Measurements from ENCODE around the gene KCNJ6.

The KCNJ6 gene

DNA sequence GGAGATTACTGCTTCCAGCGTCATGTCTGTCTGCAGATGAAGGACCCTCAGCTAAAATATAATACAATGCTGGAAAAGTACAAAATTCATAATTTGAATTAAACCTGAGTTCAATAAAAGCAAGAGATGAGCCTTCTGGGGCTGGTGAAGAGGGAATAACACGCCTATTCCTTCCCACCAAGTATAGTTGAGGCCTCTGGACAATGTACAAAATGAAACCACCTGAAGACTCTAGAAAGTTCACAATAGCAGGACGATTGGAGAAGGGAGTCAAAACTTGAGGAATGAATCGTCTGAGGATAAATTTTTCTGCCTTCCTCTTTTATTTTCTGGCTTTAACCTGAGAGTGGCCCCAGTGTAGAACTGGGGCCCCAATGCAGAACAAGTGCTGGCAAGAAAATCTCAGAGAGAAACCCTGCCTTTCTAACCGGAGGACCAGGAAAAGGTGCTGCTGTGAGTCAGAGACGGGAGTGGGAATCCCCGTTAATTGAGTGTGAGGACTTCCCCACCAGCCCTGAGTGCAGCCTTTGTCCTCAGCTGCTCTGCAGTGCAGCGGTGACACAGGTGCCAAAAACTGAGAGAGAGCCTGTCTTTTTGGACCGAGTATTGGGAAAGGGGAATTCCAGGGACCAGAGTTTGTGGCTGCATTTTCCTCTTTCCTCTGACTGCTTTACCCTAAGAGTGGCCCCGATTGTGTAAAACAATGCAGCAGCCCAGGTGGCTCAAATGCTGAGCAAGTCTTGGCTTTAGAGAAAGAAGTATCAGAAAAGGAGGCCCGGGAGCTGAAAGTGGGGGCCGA lies 284.7 kb downstream of the KCNJ6 start:
- DNase-seq, result no peak

DNA sequence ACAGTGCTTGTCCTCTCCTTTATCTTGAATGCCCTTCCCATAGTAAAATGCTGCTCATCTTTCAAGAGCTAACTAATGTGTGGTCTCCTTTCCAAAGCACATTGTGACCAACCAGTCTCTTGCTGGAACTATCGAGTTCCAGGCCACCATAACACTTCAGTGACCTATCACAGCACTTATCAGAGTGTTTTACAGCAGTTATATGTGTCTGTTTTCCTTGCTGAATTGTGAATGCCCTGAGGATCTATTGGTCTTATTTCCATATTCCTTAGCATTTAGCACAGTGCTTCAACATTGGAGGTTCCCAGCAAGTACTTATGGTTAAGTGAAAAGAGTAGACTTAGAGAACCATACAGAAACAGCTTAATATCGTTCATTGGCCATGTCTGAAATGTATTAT lies 285.4 kb downstream of the KCNJ6 start:
- no peak for DNase-seq

GRCh38 chr21:37628362-37628761 lies 287.9 kb downstream of the KCNJ6 start:
- DNase-seq, result no peak

DNA sequence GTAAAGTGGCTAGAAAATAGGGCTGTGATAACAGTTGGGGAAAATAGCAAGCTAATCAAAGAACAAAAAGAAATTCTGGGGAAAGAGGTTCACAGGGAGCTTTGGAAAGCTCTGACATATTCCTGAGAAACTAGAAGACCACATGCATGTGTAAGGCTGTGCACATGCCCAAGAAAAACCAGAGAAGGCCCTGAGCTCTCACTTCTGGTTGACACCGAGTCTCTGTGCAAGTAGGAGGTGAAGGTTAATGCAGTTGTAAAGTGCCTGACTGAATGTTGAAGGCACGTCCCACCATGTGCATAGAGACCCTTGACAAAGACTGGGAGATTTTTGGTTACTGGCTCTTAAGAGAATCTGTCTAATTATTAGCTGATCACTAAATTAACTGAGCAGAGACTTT lies 288.7 kb downstream of the KCNJ6 start:
- DNase-seq, result no peak

- DNase-seq, result no peak
Measured at GRCh38 chr21:37627074-37627473, 289.2 kb downstream of the KCNJ6 start.

GRCh38 chr21:37626320-37626719 lies 289.9 kb downstream of the KCNJ6 start:
- no peak for DNase-seq

GRCh38 chr21:37623689-37624088 lies 292.6 kb downstream of the KCNJ6 start:
- DNase-seq, result no peak

- DNase-seq, result no peak
Measured at GRCh38 chr21:37623183-37623582, 293.1 kb downstream of the KCNJ6 start.

GRCh38 chr21:37622755-37623154 lies 293.5 kb downstream of the KCNJ6 start:
- DNase-seq, result no peak

DNA sequence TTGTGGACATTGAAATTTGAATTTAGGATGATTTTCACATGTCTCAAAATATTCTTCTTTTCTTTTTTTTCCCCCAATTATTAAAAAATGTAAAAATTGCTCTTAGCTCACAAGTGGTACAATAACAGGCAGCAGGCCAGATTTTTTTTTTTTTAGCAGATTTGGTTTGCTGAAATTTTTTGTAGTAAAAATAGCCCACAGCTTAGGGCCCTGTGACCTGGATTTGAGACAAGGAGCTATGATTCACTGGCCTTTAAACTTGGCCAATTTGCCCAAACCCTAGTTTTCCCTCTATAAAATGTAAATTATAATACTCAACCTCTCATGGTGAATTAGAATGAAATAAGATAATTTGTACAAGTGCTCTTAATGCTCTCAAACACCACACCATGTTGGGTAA lies 295.9 kb downstream of the KCNJ6 start:
- DNase-seq, result no peak

DNA sequence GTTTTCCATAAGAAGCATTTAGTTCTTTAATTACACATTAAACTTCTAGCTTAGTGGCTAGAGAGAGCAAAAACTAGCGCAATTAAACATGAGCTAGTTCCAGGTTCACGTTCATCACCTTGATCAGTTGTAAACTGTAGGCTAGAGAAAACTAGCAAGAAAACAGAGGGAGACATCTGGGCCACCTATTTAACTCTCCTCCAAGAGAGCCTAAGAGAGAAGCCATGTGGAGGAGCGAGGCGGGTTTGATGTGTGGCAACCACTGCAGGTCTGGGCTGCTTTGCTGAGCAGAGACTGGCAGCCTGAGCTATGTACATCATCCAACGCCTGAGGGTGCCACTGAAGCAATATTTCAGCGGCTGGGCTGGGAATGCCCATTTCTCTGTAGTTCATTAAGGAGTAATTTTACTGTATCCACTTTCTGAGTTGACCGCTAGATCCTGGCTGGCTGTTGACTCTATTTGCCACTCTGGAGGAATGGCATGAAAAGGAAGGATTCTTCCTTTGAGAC lies 296.7 kb downstream of the KCNJ6 start:
- DNase-seq, result no peak

DNA sequence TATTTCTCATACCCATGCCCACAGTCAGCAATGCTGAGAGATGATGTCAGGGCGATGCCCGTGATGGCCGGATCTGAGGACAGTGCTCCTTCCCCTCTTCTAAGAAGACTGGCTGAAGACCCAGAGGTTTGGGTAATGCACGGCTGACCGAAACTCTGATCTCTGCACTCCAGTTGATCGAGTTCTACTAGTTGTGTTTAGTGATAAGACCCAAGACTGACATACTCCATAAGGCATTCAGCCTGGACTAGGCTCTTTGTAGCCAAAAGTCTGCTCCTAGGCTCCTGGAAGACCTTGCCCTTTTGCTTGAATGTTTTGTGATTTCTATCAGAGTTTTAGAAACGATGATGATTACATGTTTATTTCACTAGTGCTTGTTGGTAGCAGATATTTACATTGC lies 298.2 kb downstream of the KCNJ6 start:
- DNase-seq, result no peak

- DNase-seq, result no peak
Measured at GRCh38 chr21:37615962-37616361, 300.3 kb downstream of the KCNJ6 start.

DNA sequence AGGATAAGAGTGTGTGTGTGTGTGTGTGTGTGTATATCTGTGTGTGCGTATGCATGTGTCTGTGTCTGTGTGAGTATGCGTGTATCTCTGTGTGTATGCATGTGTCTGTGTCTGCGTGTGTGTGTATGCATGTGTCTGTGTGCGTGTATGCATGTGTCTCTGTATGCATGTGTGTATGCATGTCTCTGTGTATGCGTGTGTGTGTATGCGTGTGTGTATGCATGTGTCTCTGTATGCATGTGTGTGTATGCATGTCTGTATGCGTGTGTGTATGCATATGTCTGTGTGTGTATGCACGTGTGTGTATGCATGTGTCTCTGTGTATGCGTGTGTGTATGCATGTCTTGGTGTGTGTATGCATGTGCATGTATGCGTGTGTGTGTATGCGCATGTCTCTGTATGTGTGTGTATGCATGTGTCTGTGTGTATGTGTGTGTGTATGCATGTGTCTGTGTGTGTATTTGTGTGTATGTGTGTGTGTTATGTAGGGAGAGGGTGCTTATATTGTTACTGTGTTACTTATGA lies 301.8 kb downstream of the KCNJ6 start:
- no peak for DNase-seq

- DNase-seq, result no peak
Measured at GRCh38 chr21:37607081-37607480, 309.2 kb downstream of the KCNJ6 start.

GRCh38 chr21:37606549-37606948 lies 309.7 kb downstream of the KCNJ6 start:
- no peak for DNase-seq

GRCh38 chr21:37605006-37605405 lies 311.3 kb downstream of the KCNJ6 start:
- DNase-seq, result no peak

- no peak for DNase-seq
Measured at GRCh38 chr21:37603129-37603528, 313.1 kb downstream of the KCNJ6 start.

DNA sequence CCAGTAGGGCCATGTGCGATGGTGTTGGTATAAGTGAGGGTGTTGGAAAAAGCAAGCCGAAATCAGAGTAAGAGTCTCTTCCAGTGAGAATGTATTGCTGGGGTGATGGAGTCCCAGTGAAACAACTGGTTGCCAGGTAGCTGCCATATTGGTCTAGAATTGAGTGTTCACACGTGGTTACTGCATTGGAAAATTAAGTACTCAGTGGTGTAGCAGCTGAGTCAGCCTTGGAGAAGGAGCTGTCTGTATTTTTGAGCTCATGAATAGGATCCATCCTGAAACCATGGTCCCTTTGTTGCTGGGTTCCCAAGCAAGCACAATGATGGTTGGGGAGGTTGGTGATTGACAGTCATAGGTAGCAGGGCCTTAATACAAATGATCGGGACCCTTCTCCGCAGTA lies 314.3 kb downstream of the KCNJ6 start:
- no peak for DNase-seq

DNA sequence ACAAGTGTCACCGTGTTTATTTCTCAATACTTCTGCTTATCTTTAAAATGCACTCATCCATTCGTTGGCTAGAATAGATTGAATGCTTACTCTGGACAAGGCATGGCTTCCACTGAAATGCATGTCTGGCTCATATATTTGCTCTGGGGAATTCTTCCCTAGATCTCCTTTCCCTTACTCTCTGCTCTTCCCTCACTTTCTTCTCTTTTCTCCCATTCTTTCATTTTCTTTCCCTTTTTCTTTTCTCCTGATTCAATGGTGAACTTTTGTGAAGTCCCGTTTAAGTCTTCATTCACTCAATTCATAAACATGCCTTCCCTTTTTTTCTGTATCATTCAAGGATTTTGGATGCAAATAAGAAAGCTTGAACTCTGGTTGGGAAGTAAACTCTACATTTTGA lies 315.2 kb downstream of the KCNJ6 start:
- no peak for DNase-seq

- DNase-seq, result no peak
Measured at GRCh38 chr21:37595944-37596343, 320.3 kb downstream of the KCNJ6 start.

- DNase-seq, result no peak
Measured at GRCh38 chr21:37594472-37594951, 321.7 kb downstream of the KCNJ6 start.

- DNase-seq, result no peak
Measured at GRCh38 chr21:37593740-37594471, 322.4 kb downstream of the KCNJ6 start.

DNA sequence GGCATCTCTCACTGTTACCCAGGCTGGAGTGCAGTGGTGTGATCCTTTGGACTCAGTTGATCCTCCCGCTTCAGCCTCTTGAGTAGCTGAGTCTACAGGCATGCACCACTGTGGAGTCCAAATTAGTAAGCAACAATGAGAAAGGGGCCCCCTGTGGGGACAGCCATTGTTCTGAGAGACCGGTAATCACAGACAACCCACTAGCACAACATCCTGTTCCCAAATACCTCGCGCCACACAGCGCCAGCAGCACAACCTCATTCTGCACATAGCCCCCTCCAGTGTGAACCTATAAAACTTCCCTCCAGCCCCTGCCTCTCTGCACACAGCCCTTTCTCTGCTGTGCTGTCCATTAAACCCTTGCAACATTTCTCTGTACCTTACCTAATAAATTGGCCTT lies 323.2 kb downstream of the KCNJ6 start:
- no peak for DNase-seq

Data from activated effector memory CD4-positive, alpha-beta T cell treated with Interleukin-2 at 50 U/mL for 16 hours (primary cell).